Body of pancreas (tissue), 4 donors: Measurements from ENCODE around the gene FKBP7. TPM values are rescaled to one million over a fixed set of nuclear protein-coding genes. Genes with fewer than 3 reads are reported as not detected.
A peak's percentile ranks its signal among the peaks of the same experiment; 100 is the strongest.

Source experiments
- ATAC-seq: fragments of 150-250 bp; one replicate; pipeline ENCODE4 v1.9.1; 2016
- DNase-seq, 4 donors: peaks; one replicate each; pipeline ENCODE4 v3.0.0-alpha.2; 2019
- H3K27ac ChIP-seq, 4 donors: fragments of 200-600 bp; sonication (generic); 1 replicate in 3 of 4; 2 replicates in 1 of 4; pipeline versions ENCODE4 v1.5.1 to v1.6.1; 2016 to 2019; ENCODE audit warnings: mild to moderate bottlenecking in 1 of 4, mixed read lengths in 1 of 4, moderate library complexity in 1 of 4
- H3K27me3 ChIP-seq, 2 donors: fragments of 200-600 bp; sonication (generic); one replicate each; pipeline ENCODE4 v1.6.0; 2016; ENCODE audit warnings: mild to moderate bottlenecking in 1 of 2
- H3K36me3 ChIP-seq, 2 donors: fragments of 200-600 bp; sonication (generic); replicated peaks in 1 of 2; 2 replicates each; pipeline ENCODE4 v1.5.1; 2016; ENCODE audit warnings: low read depth in 2 of 2; ENCODE audit not compliant: insufficient read depth in 1 of 2
- H3K4me1 ChIP-seq: fragments of 200-600 bp; sonication (generic); one replicate; pipeline ENCODE4 v1.6.0; 2016
- H3K4me3 ChIP-seq, 2 donors: fragments of 200-600 bp; sonication (generic); 1 replicate in 1 of 2; 2 replicates in 1 of 2; pipeline ENCODE4 v1.5.1; 2016 to 2019
- H3K9me3 ChIP-seq, 3 donors: fragments of 200-600 bp; sonication (generic); 1 replicate in 2 of 3; 2 replicates in 1 of 3; pipeline ENCODE4 v1.5.1; 2016
- CTCF ChIP-seq, 7 experiments: fragments of 450-650 bp in 4 of 7; fragments of 200-600 bp in 3 of 7; sonication (generic) in 3 of 7; IDR thresholded peaks; one replicate each; pipeline ENCODE4 v1.5.1; 2016 to 2019; ENCODE audit warnings: antibody characterized with exemption in 7 of 7
- POLR2A ChIP-seq, 3 donors: fragments of 450-650 bp; IDR thresholded peaks; one replicate each; pipeline ENCODE4 v1.6.1; 2016; ENCODE audit warnings: antibody characterized with exemption in 3 of 3, mild to moderate bottlenecking in 2 of 3
- WGBS, 2 donors: methylation state at CpG; one replicate each; pipeline ENCODE4 v1.1.5; 2017; 5-methylcytosine and 5-hydroxymethylcytosine counted together
- intact Hi-C: fragments of 100-400 bp; cut with DNase I; formaldehyde crosslinking; loops from one replicate; pipeline ENCODE4 v1.15.1; 2023
- total RNA-seq, 2 donors: library from RNA; depleted of rRNA; stranded (reverse); fragments of >200 nt; gene quantifications; one replicate each; pipeline ENCODE4 v1.1.0, GENCODE V29; 2016

FKBP7 gene
- total RNA-seq, 2 donors from 2014 or later = 2.9 to 4.6 TPM

DNA sequence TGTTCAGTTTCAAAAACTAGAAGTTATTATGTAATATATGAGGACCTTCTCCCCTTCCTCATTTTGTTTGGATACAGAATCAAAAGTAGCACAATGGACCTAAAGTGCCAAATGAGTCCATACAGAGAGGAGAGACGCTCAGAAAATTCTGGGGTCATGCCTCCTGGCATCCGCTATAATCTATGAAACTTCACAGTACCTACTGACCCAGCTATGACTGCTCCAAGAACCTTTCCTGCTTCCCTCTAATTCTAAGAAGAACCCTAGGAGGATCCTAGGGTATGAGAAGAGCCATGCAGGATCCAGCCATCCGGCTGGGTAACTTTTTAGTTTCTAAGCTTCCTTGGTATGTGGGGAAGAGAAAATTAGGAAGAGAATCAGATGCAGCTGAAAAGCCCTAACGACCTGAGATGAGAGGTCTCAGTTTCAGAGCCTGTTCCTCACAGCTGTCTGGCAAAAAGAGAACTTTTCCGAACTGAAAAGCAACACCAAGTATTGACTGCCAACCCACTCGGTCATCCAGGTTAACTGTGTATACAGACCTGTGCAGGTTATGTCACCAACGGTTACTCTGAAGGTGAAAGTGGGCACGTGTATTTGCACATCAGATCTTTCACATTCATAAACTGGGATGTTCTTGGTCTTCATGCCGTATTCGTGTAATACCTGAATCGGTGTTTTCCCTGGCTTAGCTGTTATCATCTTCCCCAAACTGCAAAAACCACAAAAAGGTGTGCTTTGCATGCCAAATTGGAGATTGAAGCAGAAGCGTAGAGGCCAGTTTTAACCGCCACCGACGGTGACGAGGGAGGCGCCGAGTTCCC is 28.5 kb downstream of the FKBP7 start:
- Histone ChIP-seq H3K4me3 (peak overlapping the region; percentile 55 to 65), H3K4me1 (peaks cover 25% of the 10 kb centered on the region), H3K9me3 (no peaks in the 10 kb centered on the region), H3K27ac (peak overlapping the region; percentile 90 to 100 (median 96)), H3K36me3 (peaks cover 3 to 7% of the 10 kb centered on the region in 2 donors), H3K27me3 (no peaks in the 10 kb centered on the region)
- DNase-seq = peak; percentile 22 to 67 (median 46)
- WGBS, 2 donors = 3 to 4% methylated on average over 18 of the region's 18 CpGs
- TF ChIP-seq CTCF (IDR thresholded peaks at IDR 0.05) = no peak
- TF ChIP-seq POLR2A (IDR thresholded peaks at IDR 0.05) = no peak
- peak; percentile 9 for ATAC-seq
- intact Hi-C loops = no loop called here

- Histone ChIP-seq H3K4me1 (peaks cover 25% of the 10 kb centered on the region), H3K4me3 (no peak overlapping the region), H3K36me3 (peaks cover 3 to 7% of the 10 kb centered on the region in 2 donors), H3K27me3 (no peaks in the 10 kb centered on the region), H3K27ac (peak overlapping the region in 3 of 4 donors; percentile 94 to 100 (median 98)), H3K9me3 (no peaks in the 10 kb centered on the region)
- WGBS, 2 donors = 62 to 77% methylated on average over 4 of the region's 4 CpGs
- DNase-seq (no peak), ATAC-seq (no peak)
- no peak for TF ChIP-seq CTCF (IDR thresholded peaks at IDR 0.05)
- TF ChIP-seq POLR2A (IDR thresholded peaks at IDR 0.05) = no peak
- intact Hi-C loops = no loop called here
These were observed 29.3 kb downstream of the FKBP7 start for GRCh38 chr2:178448968-178449661.

DNA sequence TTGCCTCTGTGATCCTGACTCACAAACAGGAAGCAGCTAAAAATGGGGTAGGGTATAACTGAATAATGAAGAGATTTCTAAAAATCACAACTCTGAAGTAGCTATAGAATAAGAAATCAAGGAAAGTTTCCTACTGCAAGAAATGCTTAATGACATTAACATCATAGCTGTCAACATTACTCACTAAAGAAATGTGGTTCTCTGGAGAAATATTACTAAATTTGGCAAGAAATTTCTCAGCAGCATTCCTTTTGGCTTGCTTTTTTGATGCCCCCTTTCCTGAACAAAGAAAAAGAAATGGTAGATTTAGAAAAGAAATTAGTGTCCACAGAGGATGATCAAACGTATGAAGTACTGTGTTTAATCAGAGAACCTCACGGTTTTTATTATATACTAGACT is 37.0 kb downstream of the FKBP7 start:
- 83 to 88% methylated on average over 2 of the region's 2 CpGs for WGBS, 2 donors
- intact Hi-C loops = no loop called here
- ATAC-seq = no peak

DNA sequence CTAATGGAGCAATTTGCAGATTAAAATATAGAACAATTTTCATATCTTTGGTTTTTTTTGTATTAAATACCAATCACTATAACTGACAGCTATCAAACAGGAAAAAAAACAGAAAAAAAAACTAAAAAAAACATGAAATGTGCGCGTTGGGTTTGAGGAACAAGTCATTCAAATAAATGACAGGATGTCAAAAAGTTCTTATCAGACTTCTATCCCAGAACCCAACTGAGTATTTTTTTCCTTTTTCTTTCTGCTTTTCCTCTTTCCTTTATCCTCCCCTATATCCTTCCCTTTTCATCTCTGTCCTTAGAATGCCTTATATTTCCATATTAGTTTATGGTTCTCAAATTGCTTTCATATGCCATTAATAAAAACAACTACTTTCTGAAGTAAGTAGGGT is 41.7 kb downstream of the FKBP7 start:
- no peaks in the 10 kb centered on the region for H3K9me3 ChIP-seq
- H3K4me3 ChIP-seq = no peak overlapping the region
- no peak for TF ChIP-seq CTCF (IDR thresholded peaks at IDR 0.05)
- no peak for TF ChIP-seq POLR2A (IDR thresholded peaks at IDR 0.05)
- ATAC-seq (no peak), DNase-seq (no peak)
- intact Hi-C loops = no loop called here
- 74 to 75% methylated on average over 2 of the region's 2 CpGs for WGBS, 2 donors
- H3K4me1 ChIP-seq = no peaks in the 10 kb centered on the region
- peaks cover 0 to 25% of the 10 kb centered on the region in 2 donors for H3K36me3 ChIP-seq
- no peaks in the 10 kb centered on the region for H3K27me3 ChIP-seq
- no peak overlapping the region for H3K27ac ChIP-seq

More for the DNA sequence above, 37.0 kb downstream of the FKBP7 start:
- no peak for DNase-seq
- Histone ChIP-seq H3K27ac (no peak overlapping the region), H3K9me3 (no peaks in the 10 kb centered on the region), H3K4me3 (no peak overlapping the region), H3K4me1 (no peaks in the 10 kb centered on the region), H3K36me3 (peaks cover 2 to 15% of the 10 kb centered on the region in 2 donors), H3K27me3 (no peaks in the 10 kb centered on the region)
- no peak for TF ChIP-seq CTCF (IDR thresholded peaks at IDR 0.05)
- TF ChIP-seq POLR2A (IDR thresholded peaks at IDR 0.05) = no peak
